ENCODE results near the gene C2CD4A.

C2CD4A gene

GRCh38 chr15:62060113-62060895, 6.5 kb upstream of the C2CD4A start, which contains the start of gene VPS13C:
VPS13C (minus strand) TSS chr15:62060447; CDS start chr15:62060374, 73 bp downstream.
- DNase-seq: peak; percentile 81 to 93 (median 88)

GRCh38 chr15:62060896-62061280, 5.9 kb upstream of the C2CD4A start:
- peak in 1 of 5 donors; percentile 40 for DNase-seq

GRCh38 chr15:62063825-62064635, 2.7 kb upstream of the C2CD4A start:
- no peak for DNase-seq

GRCh38 chr15:62067448-62068044, 769 bp downstream of the C2CD4A start:
- DNase-seq: peak in 1 of 5 donors; percentile 15

GRCh38 chr15:62068071-62068809, 1.5 kb downstream of the C2CD4A start:
- DNase-seq: no peak

GRCh38 chr15:62068810-62069167, 2.0 kb downstream of the C2CD4A start:
- no peak for DNase-seq

GRCh38 chr15:62069551-62069950, 2.8 kb downstream of the C2CD4A start:
- no peak for DNase-seq

- DNase-seq: peak in 1 of 5 donors; percentile 38
Measured at GRCh38 chr15:62071711-62072308, 5.0 kb downstream of the C2CD4A start.

- no peak for DNase-seq
Measured at GRCh38 chr15:62075595-62076277, 9.0 kb downstream of the C2CD4A start.

GRCh38 chr15:62079594-62079993, 12.8 kb downstream of the C2CD4A start:
- DNase-seq: no peak

GRCh38 chr15:62083194-62084154, 16.7 kb downstream of the C2CD4A start:
- no peak for DNase-seq

GRCh38 chr15:62085740-62086139, 19.0 kb downstream of the C2CD4A start:
- no peak for DNase-seq

- DNase-seq: peak in 1 of 5 donors; percentile 76
Measured at GRCh38 chr15:62087671-62088352, 21.0 kb downstream of the C2CD4A start.

GRCh38 chr15:62088353-62088693, 21.5 kb downstream of the C2CD4A start:
- DNase-seq: no peak

- DNase-seq: no peak
Measured at GRCh38 chr15:62089616-62090015, 22.8 kb downstream of the C2CD4A start.

GRCh38 chr15:62090988-62091387, 24.2 kb downstream of the C2CD4A start:
- no peak for DNase-seq

- no peak for DNase-seq
Measured at GRCh38 chr15:62093809-62094208, 27.0 kb downstream of the C2CD4A start.

GRCh38 chr15:62094388-62094787, 27.6 kb downstream of the C2CD4A start:
- DNase-seq: no peak

- DNase-seq: no peak
Measured at GRCh38 chr15:62099094-62099601, 32.4 kb downstream of the C2CD4A start.

- no peak for DNase-seq
Measured at GRCh38 chr15:62103431-62103830, 36.7 kb downstream of the C2CD4A start.
